DMS 273 treated with DMSO at 0.1 percent for 48 hours (cell line): ENCODE data around the gene UBL4A.

Experiments used
- DNase-seq: peaks from one replicate; lab custom pipeline; 2025; lab: John Stamatoyannopoulos, UW

Gene UBL4A

DNA sequence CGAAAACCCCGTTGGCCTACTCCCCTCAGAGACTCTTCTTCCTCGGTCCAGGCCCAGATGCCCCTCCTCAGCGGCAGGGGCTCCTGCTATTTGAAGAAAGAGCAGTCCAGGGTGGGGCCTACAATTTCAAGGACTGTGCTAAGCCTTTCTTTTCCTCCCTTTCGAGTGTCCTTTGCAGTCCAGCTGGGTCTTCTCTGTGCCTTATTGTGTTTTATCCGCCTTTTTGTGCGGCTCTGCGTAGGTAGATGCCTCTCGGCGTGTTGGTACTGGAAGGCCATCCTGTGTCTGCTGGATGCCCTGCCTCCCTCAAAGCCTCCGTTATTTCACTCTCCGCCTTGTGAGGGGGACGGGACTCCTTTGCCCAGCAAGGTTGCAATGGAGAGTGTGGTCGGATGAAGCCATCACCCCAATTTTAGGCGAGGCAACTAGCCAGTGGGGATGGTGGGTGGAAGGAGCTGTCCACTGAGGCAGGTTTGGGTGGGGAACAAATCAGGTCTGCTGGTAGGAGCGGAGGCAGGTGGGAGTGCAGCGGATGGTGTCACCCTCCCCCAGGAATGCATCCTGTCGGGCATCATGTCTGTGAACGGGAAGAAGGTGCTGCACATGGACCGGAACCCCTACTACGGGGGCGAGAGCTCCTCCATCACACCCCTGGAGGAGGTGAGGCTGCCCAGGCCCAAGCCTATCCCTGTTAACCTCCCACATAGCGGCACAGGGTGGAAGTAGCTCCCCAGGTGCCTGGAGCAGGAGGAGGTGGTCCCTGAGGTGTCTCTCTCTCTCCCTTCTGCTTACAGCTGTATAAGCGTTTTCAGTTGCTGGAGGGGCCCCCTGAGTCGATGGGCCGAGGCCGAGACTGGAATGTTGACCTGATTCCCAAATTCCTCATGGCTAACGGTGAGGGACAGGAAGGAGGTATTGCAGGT lies 48.2 kb downstream of the UBL4A start:
- no peak for DNase-seq

DNA sequence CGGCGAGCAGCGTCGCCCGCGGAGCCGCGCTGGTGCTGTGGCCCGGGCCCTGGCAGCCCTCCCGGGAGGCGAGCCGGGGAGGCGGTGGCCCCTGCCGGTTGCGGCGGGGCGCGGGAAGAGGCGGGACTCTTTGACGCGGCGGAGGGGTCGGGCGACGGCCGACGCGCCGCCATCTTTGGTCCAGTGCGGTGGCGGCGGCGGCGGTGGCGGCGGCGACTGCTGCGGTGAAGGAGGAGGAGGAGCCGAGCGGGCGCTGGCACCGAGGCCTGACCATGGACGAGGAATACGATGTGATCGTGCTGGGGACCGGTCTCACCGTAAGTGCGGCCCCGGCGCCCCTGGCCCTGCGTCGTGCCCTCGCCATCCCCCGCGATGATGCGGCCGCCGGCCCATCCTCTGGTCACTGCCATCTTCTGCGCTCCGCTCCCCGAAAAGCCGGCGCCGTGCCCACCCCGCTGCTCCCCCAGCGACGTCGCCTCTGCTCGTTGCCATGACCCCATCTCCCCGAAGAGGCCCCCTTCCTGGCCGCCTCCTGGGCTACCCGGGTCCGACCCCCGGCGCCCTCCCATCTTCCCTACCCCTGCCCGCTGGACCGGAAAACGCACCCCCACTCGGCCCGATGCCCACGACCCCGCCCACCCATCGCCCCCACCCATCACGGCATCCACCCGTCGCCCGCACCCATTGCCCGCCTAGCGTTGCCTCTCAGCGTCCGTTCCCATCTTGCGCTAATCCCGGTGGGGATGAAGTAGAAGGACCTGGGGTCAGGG lies 49.2 kb downstream of the UBL4A start, which contains the start of gene GDI1:
Gene GDI1 (plus strand): TSS at position 172 of the 770 bp plus-strand sequence. CDS start 101 bp downstream, at position 273.
- no peak for DNase-seq

DNA sequence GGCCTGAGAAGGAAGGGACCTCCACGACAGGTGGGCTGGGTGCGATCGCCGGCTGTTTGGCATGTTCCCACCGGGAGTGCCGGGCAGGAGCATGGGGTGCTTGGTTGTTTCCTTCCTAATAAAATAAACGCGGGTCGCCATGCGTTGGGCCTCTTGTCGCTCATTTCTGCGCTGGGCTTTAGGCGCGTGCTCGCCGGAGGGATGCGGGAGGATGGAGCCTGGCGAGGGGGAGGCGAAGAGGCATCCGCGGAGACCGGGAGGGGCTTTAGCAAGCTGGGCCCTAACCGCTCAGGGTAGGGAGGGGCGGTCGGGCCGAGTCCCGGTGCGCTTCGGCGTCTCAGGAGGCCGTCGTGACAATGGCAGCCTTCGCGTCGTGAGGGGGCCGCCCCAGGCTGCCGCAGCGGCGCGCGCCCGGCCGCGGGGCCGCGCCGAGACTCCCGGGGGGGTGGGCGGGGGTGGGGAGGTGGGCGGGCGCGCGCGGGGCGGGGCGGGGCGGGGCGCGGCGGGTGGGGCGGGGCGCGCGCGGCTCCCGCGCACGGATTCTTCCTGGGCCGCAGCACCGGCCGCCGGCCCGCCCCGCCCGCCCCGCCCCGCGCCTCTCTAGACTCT lies 49.9 kb downstream of the UBL4A start:
- no peak for DNase-seq

DNA sequence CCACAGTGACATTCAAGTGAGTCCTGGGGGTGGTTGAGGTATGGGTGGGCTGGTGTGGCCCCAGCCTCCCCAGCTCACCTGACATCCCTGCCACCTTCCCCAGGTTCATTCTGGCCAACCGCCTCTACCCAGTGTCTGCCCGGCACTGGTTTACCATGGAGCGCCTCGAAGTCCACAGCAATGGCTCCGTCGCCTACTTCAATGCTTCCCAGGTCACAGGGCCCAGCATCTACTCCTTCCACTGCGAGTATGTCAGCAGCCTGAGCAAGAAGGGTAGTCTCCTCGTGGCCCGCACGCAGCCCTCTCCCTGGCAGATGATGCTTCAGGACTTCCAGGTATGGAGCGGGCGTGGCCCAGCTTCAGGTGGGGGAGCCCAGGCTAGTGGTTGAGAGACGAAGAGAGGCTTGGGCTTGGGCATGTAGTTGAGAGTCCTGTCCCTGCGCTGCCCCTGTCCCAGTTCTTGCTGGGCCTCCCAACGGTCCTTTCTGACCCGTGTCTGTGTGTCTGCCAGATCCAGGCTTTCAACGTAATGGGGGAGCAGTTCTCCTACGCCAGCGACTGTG lies 51.2 kb downstream of the UBL4A start:
- no peak for DNase-seq

DNA sequence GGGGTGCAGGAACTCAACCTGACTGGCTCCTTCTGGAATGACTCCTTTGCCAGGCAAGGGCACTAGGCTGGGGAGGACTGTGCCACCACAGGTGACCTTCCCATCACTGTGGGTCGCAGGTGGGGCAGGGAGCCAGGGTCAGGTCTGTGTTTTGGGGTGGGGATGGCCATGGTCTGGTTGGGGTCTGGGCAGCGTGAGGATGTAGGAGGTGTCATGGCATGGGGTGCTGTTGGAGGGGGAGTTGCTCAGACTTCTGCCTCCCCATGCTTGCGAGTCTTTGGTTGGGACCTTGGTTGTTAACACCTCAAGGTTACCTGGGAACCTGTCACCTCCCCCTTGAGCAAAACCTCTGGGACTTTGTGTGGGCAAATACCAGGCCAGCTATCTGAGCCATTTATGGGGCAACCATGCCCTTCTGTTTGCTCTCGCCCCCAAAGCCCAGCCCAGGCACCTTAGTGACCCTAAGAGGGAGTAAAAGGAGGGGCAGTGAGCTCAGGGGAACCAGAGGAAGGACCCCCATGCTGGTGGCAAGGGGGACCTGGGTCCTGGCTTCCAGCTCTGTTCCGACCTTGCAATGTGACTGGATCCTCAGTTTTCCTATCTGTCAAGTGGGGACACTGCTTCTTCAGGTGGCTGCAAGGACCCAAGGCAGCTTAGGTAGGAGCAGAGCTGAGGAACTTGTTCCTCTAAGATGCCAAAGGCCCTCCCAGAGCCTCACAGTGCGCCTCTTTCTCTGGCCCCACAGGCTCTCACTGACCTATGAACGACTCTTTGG lies 51.8 kb downstream of the UBL4A start:
- DNase-seq: no peak
